DMS153 (cell line): ENCODE measurements around the gene UPF3A.
A peak's percentile ranks its signal among the peaks of the same experiment; 100 is the strongest.
"Not testable (repeated sequence)": the region's sequence is repeated elsewhere in the genome, so short reads cannot be mapped to it uniquely, and the experiment has no call there.

Experiments
- DNase-seq: peaks from one replicate; lab custom pipeline; 2025; lab: John Stamatoyannopoulos, UW

UPF3A gene

DNA sequence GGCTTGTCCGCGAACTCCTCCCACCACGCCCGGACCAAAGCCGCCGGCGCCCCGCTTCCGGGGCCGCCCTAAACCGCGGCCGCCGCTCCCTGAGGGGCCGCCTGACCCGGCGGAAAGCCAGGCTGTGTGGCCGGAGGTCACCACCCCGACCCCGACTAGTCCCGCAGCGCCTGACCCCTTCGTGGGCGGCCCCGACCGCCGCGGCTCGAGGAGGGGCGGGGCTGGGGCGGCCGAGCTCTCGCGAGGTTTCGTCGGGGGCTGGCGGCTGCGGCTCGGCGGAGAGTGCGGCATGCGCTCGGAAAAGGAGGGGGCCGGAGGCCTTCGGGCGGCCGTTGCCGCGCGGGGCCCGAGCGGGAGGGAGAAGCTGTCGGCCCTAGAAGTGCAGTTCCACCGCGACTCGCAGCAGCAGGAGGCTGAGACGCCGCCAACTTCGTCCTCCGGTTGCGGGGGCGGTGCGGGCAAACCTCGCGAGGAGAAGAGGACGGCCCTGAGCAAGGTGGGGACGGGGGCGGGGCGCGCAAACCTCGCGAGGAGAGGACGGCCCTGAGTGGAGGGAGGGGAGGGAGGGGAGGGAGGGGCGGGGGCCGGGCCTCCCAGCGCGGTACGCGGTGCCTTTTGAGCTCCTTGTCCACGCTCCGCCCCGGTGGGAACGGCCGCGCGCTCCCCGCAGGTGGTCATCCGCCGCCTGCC, at the start of gene UPF3A:
TSS of gene UPF3A (plus strand) at position 251 of the 690 bp plus-strand sequence. CDS start at position 290, 39 bp downstream.
- DNase-seq = peak; percentile 74

- DNase-seq = no peak
Observed at GRCh38 chr13:114231886-114232285, 49.5 kb upstream of the UPF3A start.

DNA sequence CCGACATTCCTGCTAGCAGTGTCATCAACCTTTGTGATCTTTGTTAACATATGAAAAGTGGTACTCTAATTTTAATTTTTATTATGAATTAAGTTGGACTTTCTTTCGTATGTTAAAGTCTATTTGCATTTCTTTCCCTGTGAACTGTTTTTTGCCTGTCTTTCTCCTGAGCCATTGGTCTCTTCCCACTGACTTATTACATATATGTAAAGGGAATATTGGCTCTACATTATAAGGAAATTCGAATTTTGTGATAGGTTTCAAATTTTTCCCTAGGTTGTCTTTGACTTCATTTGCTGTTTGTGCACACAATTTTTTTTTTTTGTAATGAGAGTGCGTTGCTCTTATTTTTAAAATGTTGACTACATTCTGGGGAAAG, 47.1 kb upstream of the UPF3A start:
- no peak for DNase-seq

DNA sequence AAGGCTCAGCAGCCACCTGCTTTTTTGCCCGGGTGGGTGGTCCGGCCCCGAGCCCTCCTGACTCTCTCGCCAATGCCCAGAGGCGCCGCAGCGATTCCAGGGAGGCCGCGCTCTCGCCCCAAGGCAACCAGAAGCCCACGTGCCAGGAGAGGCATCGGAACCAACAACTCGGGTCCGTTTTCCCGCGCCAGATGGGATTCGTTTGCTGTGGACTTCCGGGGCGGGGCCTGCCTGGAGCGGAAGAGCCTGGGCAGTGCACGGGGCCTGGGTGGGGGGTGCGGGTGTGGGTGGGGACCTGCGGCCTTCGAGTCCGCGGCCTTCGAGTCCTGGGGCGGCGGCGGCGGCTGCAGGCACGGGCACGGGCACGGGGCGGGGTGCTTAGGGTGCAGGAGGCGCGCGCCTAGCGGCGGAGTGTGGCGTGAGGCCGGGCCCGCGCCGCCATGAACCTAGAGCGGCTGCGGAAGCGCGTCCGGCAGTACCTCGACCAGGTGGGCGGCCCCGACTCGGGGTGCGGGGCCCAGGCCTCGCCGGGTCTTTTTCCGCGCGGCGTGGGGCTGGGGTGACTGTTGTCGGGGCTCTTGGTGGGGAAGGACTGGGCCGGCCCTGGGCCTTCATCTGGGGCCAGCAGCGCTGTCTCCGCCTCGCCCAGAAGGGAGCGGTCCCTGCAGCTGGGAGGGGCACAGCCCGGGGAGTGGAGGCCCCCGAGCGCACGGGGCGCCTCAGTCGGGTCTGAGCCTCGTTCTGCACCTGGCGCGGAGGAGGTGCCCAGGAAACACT, 46.6 kb upstream of the UPF3A start, which contains the start of gene CDC16:
TSS of gene CDC16 (plus strand) at position 253 of the 777 bp plus-strand sequence. CDS start at position 441, 188 bp downstream.
- DNase-seq = peak; percentile 83

GRCh38 chr13:114235697-114236096, 45.7 kb upstream of the UPF3A start:
- DNase-seq = no peak

DNA sequence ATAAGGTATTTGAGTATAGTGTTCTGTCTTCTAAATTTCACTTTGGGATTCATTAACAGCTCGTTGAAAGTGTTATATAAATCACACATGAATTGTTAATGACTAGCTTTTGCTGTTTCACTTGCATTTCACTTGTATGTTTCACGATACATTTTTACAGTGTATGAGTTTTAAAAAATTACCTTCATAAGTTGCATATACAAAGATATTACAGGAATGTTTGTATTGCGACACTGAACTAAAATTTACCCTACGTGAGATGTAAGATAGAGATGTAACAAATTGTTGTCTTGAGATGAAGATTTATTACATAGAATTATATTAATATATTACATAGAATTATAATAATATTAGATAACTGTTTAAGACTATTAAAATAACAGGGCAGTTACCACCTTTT, 45.2 kb upstream of the UPF3A start:
- DNase-seq = no peak

- DNase-seq = no peak
Observed at GRCh38 chr13:114237415-114238112, 43.8 kb upstream of the UPF3A start.

DNA sequence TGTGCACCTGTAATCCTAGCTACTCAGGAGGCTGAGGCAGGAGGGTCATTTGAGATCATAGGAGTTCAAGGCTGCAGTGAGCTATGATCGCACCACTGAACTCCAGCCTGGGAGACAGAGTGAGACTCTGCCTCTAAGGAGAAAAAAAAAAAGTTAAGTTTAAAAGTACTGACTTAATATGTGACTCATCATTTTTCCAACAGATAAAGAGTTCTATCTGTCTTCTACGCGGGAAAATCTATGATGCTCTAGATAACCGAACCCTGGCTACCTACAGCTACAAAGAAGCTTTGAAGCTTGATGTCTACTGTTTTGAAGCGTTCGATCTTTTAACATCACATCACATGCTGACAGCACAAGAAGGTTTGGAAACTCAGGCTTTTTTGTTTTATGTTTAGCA, 39.5 kb upstream of the UPF3A start:
- no peak for DNase-seq

DNA sequence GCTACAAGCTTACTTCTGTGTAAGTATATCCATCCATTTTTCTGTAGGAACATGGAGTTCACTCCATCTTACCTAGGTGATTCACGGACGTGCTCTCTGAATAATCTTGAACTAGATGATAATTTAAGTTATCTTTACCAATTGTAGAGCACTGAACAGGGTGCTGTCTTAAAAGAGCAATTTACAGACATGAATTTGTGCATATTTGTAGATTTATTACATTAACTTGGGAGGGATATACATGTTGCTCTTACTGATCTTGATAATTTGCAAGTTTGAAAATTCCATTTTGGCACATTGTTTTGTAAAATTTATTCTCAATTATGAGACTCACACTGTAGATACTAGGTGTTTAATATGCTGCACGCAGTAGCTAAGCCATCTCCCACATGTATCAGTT, 37.4 kb upstream of the UPF3A start:
- no peak for DNase-seq

DNA sequence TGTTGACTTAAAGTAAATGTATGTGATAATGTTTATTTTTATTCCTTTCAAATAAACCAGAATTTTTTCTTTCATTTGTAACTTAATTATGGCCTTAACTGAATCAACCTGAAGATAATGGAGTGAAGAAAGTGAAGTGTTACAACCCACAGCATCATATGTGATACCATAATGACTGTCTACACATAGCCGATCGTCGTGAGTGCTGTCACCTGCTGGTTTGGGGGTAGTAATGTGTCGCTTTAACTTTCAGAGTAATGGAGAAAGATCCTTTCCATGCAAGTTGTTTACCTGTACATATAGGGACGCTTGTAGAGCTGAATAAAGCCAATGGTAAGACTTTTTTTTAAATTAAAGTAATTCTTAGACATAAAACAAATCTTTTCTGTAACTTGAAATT, 36.8 kb upstream of the UPF3A start:
- no peak for DNase-seq

DNA sequence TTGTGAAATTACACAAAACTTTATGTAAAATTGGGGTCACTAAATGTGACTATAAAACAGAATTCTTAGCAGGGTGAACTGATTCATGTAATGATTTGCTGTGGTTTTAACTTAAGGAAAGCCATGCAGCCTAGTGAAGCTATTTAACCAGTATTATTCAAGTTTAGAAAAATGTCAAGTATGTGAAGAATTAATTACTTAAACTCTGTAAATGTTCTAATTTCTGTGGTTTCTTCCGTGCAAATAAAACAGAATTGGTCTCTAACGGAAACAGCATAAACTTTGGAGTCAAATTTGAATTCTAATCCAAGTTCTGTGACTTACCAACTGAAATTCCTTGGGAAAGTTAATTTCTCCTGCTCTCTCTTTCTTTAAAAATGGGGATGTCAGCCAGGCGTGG, 33.4 kb upstream of the UPF3A start:
- no peak for DNase-seq

GRCh38 chr13:114249077-114249476, 32.3 kb upstream of the UPF3A start:
- no peak for DNase-seq

DNA sequence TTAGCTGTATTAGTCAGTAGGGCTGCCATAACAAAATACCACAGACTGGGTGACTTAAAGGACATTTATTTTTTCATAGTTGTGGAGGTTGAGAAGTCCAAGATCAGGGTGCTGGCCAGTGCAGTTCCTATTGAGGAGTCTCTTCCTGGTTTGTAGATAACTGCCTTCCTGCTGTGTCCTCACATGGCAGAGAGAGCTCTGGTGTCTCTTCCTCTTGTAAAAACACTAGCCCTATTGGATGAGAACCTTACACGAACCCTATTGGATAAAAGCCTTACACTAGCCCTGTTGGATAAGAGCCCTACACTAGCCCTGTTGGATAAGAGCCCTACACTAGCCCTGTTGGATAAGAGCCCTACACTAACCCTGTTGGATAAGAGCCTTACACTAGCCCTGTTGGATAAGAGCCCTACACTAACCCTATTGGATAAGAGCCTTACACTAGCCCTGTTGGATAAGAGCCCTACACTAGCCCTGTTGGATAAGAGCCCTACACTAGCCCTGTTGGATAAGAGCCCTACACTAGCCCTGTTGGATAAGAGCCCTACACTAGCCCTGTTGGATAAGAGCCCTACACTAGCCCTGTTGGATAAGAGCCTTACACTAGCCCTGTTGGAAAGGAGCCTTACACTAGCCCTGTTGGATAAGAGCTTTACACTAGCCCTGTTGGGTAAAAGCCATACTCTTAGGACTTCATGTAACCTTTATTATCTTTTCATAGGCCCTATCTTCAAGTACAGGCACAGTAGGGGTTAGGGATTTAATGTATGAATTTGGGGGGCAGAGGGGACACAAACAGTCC, 29.6 kb upstream of the UPF3A start:
- DNase-seq = peak; percentile 11

DNA sequence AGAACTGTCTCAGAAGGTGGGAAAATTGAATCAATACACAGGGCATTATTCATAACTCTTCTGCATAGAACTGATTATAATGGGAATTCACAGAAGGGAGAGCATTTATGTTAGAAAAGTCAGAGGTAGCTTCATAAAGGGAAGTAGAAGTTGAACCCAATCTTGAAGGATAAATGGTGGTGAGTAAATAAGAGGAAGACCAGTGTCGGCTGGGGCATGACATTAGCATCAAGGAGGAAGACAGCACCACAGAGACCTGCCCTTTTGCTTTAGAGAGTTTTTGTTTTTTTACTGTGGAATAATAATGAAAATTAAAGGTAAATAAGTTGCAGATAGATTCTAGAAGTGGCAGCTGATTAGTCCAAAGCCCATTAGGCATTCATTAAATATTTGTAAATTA, 24.9 kb upstream of the UPF3A start:
- no peak for DNase-seq

DNA sequence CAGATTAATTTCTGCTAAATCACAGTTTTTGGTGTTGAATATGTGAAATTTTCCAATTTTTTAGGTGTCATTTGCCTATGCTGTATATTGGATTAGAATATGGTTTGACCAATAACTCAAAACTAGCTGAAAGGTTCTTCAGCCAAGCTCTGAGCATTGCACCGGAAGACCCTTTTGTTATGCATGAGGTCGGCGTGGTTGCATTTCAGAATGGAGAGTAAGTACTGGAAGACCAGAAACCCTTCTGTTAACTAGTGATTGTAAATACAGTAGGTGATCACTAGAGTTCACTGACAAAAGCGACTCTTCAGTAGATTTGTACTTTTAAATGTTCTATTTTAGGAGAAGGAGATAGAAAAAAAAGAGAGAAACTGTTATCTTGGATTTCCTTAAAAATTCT, 24.4 kb upstream of the UPF3A start:
- no peak for DNase-seq

- DNase-seq = peak; percentile 39
Observed at GRCh38 chr13:114258589-114258988, 22.8 kb upstream of the UPF3A start.

DNA sequence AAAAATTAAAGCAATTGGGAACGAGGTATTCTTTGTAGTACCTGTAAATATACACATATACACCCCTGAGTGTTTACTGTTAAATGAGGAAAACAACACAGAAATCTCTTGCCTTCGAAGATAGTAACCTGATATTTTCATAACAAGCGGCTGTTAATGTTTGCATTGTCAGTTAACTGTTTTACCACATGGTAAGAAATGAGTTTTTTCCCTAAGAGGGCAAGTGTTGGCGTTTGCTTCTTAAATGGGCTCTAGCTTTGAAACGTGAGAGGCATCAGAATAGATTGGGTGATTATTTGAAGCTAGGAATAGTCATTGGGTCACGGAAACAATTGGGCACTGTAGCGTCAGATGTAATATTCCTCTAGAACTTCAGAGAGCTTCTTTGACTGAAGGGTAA, 22.0 kb upstream of the UPF3A start:
- peak; percentile 14 for DNase-seq

- peak; percentile 94 for DNase-seq
Observed at GRCh38 chr13:114259974-114260373, 21.4 kb upstream of the UPF3A start.

DNA sequence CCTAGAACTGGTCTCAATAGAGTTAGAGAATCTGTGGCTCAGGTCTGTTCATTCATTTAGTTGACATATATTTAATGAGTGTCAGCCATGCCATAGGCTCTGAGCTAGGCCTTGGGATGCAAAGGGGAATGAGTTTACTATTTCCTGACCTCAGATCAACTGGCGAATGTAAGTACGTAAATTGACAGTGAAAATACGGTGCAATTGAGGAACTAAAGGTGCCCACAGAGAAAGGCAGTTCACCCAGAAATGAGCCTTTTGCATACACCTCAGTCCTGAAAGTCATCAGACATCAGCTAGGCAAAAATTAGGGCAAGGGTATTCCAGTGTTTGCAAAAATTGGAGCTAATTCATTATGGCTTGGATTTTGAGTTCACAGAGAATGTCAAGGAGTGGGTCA, 20.6 kb upstream of the UPF3A start:
- no peak for DNase-seq

DNA sequence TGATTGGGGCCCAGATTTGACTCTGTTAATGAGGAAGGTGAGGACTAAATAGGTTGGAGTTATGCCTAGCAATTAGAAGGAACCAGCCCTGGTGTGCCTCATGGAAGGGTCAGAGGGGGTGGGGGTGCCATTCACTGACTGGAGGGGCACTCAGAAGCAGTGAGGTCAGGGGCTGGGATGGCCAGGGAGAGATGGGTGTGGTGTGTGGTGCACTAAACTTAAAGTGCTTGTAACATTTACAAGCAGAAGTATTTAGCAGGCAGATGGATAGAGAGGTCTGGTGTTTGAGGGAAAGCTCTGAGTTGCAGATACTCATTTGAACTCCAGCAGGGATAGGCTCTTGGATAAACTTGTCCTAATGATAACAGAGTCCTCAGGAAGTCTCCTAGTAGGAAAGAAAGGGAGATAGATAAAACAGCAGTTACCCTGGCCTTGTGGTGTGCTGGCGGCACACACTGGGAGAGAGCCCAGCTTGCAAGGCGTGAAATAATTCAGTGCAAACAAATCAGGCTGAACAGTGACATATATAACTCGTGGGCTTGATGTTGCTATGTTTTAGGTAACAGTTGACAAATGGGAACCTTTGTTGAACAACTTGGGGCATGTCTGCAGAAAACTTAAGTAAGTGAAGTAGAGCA, 20.0 kb upstream of the UPF3A start:
- no peak for DNase-seq

- no peak for DNase-seq
Observed at GRCh38 chr13:114263578-114263977, 17.8 kb upstream of the UPF3A start.

GRCh38 chr13:114264313-114264712, 17.1 kb upstream of the UPF3A start:
- DNase-seq = not testable (repeated sequence)
